GM12872 (cell line): ENCODE measurements around the gene SCUBE2.

Experiments
- CTCF ChIP-seq: IDR thresholded peaks from 3 replicates; pipeline ENCODE4 v1.5.1; 2011; ENCODE audit warnings: low read depth, mild to moderate bottlenecking, low read length, moderate library complexity; ENCODE audit not compliant: insufficient read depth

SCUBE2 gene

GRCh38 chr11:9008011-9008550, 83.3 kb downstream of the SCUBE2 start:
- no peak for TF ChIP-seq CTCF

- TF ChIP-seq CTCF = no peak
Measured at GRCh38 chr11:9005087-9005486, 86.3 kb downstream of the SCUBE2 start.

- no peak for TF ChIP-seq CTCF
Measured at GRCh38 chr11:9004183-9004926, 87.0 kb downstream of the SCUBE2 start.

GRCh38 chr11:9003573-9004182, 87.7 kb downstream of the SCUBE2 start, which contains the start of gene NRIP3:
NRIP3 (minus strand) TSS chr11:9004001; CDS start chr11:9003935, 66 bp downstream.
- TF ChIP-seq CTCF = no peak

- TF ChIP-seq CTCF = no peak
Measured at GRCh38 chr11:9002920-9003572, 88.4 kb downstream of the SCUBE2 start.

- no peak for TF ChIP-seq CTCF
Measured at GRCh38 chr11:9001736-9002135, 89.7 kb downstream of the SCUBE2 start.

- no peak for TF ChIP-seq CTCF
Measured at GRCh38 chr11:8998017-8998416, 93.4 kb downstream of the SCUBE2 start.
